Natural killer cell (primary cell): ENCODE measurements around the gene ETFB. TPM values are rescaled to one million over a fixed set of nuclear protein-coding genes. Genes with fewer than 3 reads are reported as not detected.
A peak's percentile ranks its signal among the peaks of the same experiment; 100 is the strongest.

Experiments
- ATAC-seq, 3 donors: fragments of 150-1000 bp in 2 of 3; fragments of 200-7000 bp in 1 of 3; cut with Tn5 transposase; 1 replicate in 1 of 3; 2 replicates in 2 of 3; pipeline ENCODE4 v1.10.0; 2021; ENCODE audit warnings: mild to moderate bottlenecking in 2 of 3, moderate library complexity in 2 of 3
- DNase-seq, 2 donors: peaks; one replicate each; pipeline versions ENCODE4 v3.0.0 to v3.0.0-alpha.2; 2013 to 2021; ENCODE audit warnings: mixed read lengths in 1 of 2
- H3K27ac ChIP-seq: one replicate; pipeline ENCODE4 v1.5.1; 2013; ENCODE audit warnings: mild to moderate bottlenecking, low read length
- H3K27me3 ChIP-seq: one replicate; pipeline ENCODE4 v1.6.1; 2013; ENCODE audit warnings: low read length; ENCODE audit not compliant: control insufficient read depth, insufficient read depth
- H3K36me3 ChIP-seq: one replicate; pipeline ENCODE4 v1.6.1; 2013; ENCODE audit warnings: low read length; ENCODE audit not compliant: control insufficient read depth, insufficient read depth
- H3K4me1 ChIP-seq: one replicate; pipeline ENCODE4 v1.6.1; 2013; ENCODE audit warnings: low read length; ENCODE audit not compliant: control insufficient read depth, insufficient read depth
- H3K4me3 ChIP-seq: one replicate; pipeline ENCODE4 v1.5.1; 2013; ENCODE audit warnings: low read length
- H3K9me3 ChIP-seq: one replicate; pipeline ENCODE4 v1.6.1; 2013; ENCODE audit warnings: low read length; ENCODE audit not compliant: control insufficient read depth, insufficient read depth
- H3K27ac Mint-ChIP-seq, 2 donors: one replicate each; pipeline ENCODE4 v1.8.0; 2022; ENCODE audit warnings: mild to moderate bottlenecking in 2 of 2, mixed read lengths in 2 of 2, moderate library complexity in 1 of 2
- H3K27me3 Mint-ChIP-seq, 2 donors: one replicate each; pipeline ENCODE4 v1.8.0; 2022; ENCODE audit warnings: low read depth in 2 of 2, mixed read lengths in 2 of 2
- H3K36me3 Mint-ChIP-seq: one replicate; pipeline ENCODE4 v1.8.0; 2022; ENCODE audit warnings: mixed read lengths
- H3K4me1 Mint-ChIP-seq, 2 donors: one replicate each; pipeline ENCODE4 v1.8.0; 2022; ENCODE audit warnings: mixed read lengths in 2 of 2
- H3K4me3 Mint-ChIP-seq: one replicate; pipeline ENCODE4 v1.8.0; 2022; ENCODE audit warnings: mild to moderate bottlenecking, moderate library complexity, mixed read lengths
- H3K9me3 Mint-ChIP-seq, 2 donors: one replicate each; pipeline ENCODE4 v1.8.0; 2022; ENCODE audit warnings: mixed read lengths in 2 of 2
- CTCF ChIP-seq: fragments of 200-600 bp; IDR thresholded peaks from one replicate; pipeline ENCODE4 v1.8.0; 2022; ENCODE audit warnings: antibody characterized with exemption
- WGBS: methylation state at CpG from one replicate; pipeline ENCODE4 v1.1.7; 2013; ENCODE audit warnings: missing lambda C conversion rate; ENCODE audit not compliant: insufficient coverage; 5-methylcytosine and 5-hydroxymethylcytosine counted together
- intact Hi-C: fragments of 100-400 bp; cut with micrococcal nuclease; formaldehyde crosslinking; loops from one replicate; pipeline ENCODE4 v1.14.2; 2022
- total RNA-seq, 4 donors: library from RNA; stranded (reverse); fragments of 120-200 nt in 1 of 4; gene quantifications; one replicate each; pipeline versions ENCODE4 v1.2.3 to v1.2.4, GENCODE V29; 2013 to 2022

Gene ETFB
- total RNA-seq, 3 donors from 2014 or later (not counting 1 experiment from before 2014, with no cell fraction given), result 44.9 to 60.1 (median 55.0) TPM

GRCh38 chr19:51392701-51393100 is 26.5 kb upstream of the ETFB start:
- H3K36me3 Mint-ChIP-seq, result no peaks in the 10 kb centered on the region
- DNase-seq (no peak), ATAC-seq (no peak)
- intact Hi-C loops, result no loop called here
- no CpG with 5 or more reads among the region's 1 CpG for WGBS
- peak overlapping the region; percentile 74 to 76 for H3K27ac Mint-ChIP-seq
- H3K27me3 Mint-ChIP-seq, result no peaks in the 10 kb centered on the region
- no peaks in the 10 kb centered on the region for H3K9me3 Mint-ChIP-seq
- Histone ChIP-seq H3K36me3 (no peaks in the 10 kb centered on the region), H3K27ac (no peak overlapping the region), H3K4me3 (no peak overlapping the region), H3K27me3 (no peaks in the 10 kb centered on the region), H3K4me1 (peaks cover 76% of the 10 kb centered on the region), H3K9me3 (no peaks in the 10 kb centered on the region)
- H3K4me1 Mint-ChIP-seq, result peaks cover 72 to 85% of the 10 kb centered on the region in 2 donors
- H3K4me3 Mint-ChIP-seq, result peak overlapping the region; percentile 53
- no peak for TF ChIP-seq CTCF

GRCh38 chr19:51391073-51391611 is 25.0 kb upstream of the ETFB start:
- ATAC-seq (no peak), DNase-seq (no peak)
- peak overlapping the region; percentile 77 for H3K27ac ChIP-seq
- H3K36me3 ChIP-seq, result no peaks in the 10 kb centered on the region
- H3K27me3 ChIP-seq, result no peaks in the 10 kb centered on the region
- H3K27ac Mint-ChIP-seq, result peak overlapping the region; percentile 96 to 98
- intact Hi-C loops, result no loop called here
- peak overlapping the region; percentile 32 for H3K4me3 ChIP-seq
- H3K27me3 Mint-ChIP-seq, result no peaks in the 10 kb centered on the region
- H3K4me3 Mint-ChIP-seq, result peak overlapping the region; percentile 97
- peaks cover 77 to 85% of the 10 kb centered on the region in 2 donors for H3K4me1 Mint-ChIP-seq
- TF ChIP-seq CTCF, result no peak
- H3K9me3 ChIP-seq, result no peaks in the 10 kb centered on the region
- 55% methylated on average over 7 of the region's 8 CpGs for WGBS
- peaks cover 85% of the 10 kb centered on the region for H3K4me1 ChIP-seq
- no peaks in the 10 kb centered on the region for H3K9me3 Mint-ChIP-seq
- H3K36me3 Mint-ChIP-seq, result no peaks in the 10 kb centered on the region

GRCh38 chr19:51389143-51389542 is 23.0 kb upstream of the ETFB start:
- no peaks in the 10 kb centered on the region for H3K9me3 Mint-ChIP-seq
- H3K9me3 ChIP-seq, result no peaks in the 10 kb centered on the region
- H3K4me3 ChIP-seq, result peak overlapping the region; percentile 84
- H3K27me3 Mint-ChIP-seq, result no peaks in the 10 kb centered on the region
- H3K4me1 ChIP-seq, result peaks cover 74% of the 10 kb centered on the region
- H3K36me3 ChIP-seq, result no peaks in the 10 kb centered on the region
- WGBS, result 71% methylated on average over 14 of the region's 14 CpGs
- no peaks in the 10 kb centered on the region for H3K36me3 Mint-ChIP-seq
- no peak for TF ChIP-seq CTCF
- DNase-seq (no peak), ATAC-seq (no peak)
- peak overlapping the region; percentile 96 to 98 for H3K27ac Mint-ChIP-seq
- peaks cover 69 to 73% of the 10 kb centered on the region in 2 donors for H3K4me1 Mint-ChIP-seq
- no peaks in the 10 kb centered on the region for H3K27me3 ChIP-seq
- intact Hi-C loops, result no loop called here
- H3K27ac ChIP-seq, result peak overlapping the region; percentile 86
- H3K4me3 Mint-ChIP-seq, result peak overlapping the region; percentile 97

GRCh38 chr19:51387924-51388389 is 21.8 kb upstream of the ETFB start, which contains the start of gene LIM2:
LIM2 (minus strand) TSS chr19:51387974; CDS start chr19:51387443, 531 bp downstream.
- Mint-ChIP-seq H3K27ac (peak within 1 kb of the TSS; percentile 96 to 98), H3K4me1 (peaks cover 62 to 75% of the 10 kb centered on the region in 2 donors), H3K4me3 (peak within 1 kb of the TSS; percentile 97), H3K9me3 (no peaks in the 10 kb centered on the region), H3K36me3 (no peaks in the 10 kb centered on the region), H3K27me3 (no peaks in the 10 kb centered on the region)
- Histone ChIP-seq H3K36me3 (no peaks in the 10 kb centered on the region), H3K27ac (peak within 1 kb of the TSS; percentile 86), H3K4me3 (peak within 1 kb of the TSS; percentile 84), H3K9me3 (no peaks in the 10 kb centered on the region), H3K27me3 (no peaks in the 10 kb centered on the region), H3K4me1 (peaks cover 67% of the 10 kb centered on the region)
- DNase-seq (no peak), ATAC-seq (peak in 1 of 3 donors; percentile 13)
- intact Hi-C loops, result loop anchor here (1.0 kb wide), 1 partner anchor 15 kb away; no protein-coding TSS in a partner anchor
- 63% methylated on average over 15 of the region's 15 CpGs for WGBS
- TF ChIP-seq CTCF, result no peak
